AG20443 (cell line): ENCODE data around the gene CCDC137.

Source experiments
- DNase-seq: peaks from one replicate; pipeline ENCODE4 v3.0.0; 2012; ENCODE audit warnings: low spot score, mixed read lengths

The CCDC137 gene

GRCh38 chr17:81683208-81683583, 16.7 kb downstream of the CCDC137 start:
- peak; percentile 37 for DNase-seq

GRCh38 chr17:81683584-81684441, 17.3 kb downstream of the CCDC137 start, which contains the start of the genes ARL16 and HGS:
Gene ARL16 (minus strand): TSS chr17:81683797. CDS start chr17:81683753, 44 bp downstream.
Gene HGS (plus strand): TSS chr17:81684011. CDS start chr17:81684067, 56 bp downstream.
- DNase-seq: peak; percentile 99

- peak; percentile 89 for DNase-seq
Measured at GRCh38 chr17:81684442-81684911, 17.9 kb downstream of the CCDC137 start.

GRCh38 chr17:81685108-81685507, 18.6 kb downstream of the CCDC137 start:
- DNase-seq: peak; percentile 72

GRCh38 chr17:81686614-81687013, 20.1 kb downstream of the CCDC137 start:
- DNase-seq: no peak

- no peak for DNase-seq
Measured at GRCh38 chr17:81687770-81688541, 21.4 kb downstream of the CCDC137 start.

GRCh38 chr17:81688616-81689015, 22.1 kb downstream of the CCDC137 start:
- no peak for DNase-seq

- DNase-seq: no peak
Measured at GRCh38 chr17:81690066-81690465, 23.5 kb downstream of the CCDC137 start.

- no peak for DNase-seq
Measured at GRCh38 chr17:81690549-81690948, 24.0 kb downstream of the CCDC137 start.

- no peak for DNase-seq
Measured at GRCh38 chr17:81691196-81691595, 24.7 kb downstream of the CCDC137 start.

GRCh38 chr17:81691608-81692007, 25.1 kb downstream of the CCDC137 start:
- DNase-seq: no peak

GRCh38 chr17:81693509-81694210, 27.1 kb downstream of the CCDC137 start:
- DNase-seq: no peak

GRCh38 chr17:81694810-81695209, 28.3 kb downstream of the CCDC137 start:
- DNase-seq: no peak

- no peak for DNase-seq
Measured at GRCh38 chr17:81695211-81695610, 28.7 kb downstream of the CCDC137 start.

GRCh38 chr17:81695801-81696200, 29.3 kb downstream of the CCDC137 start:
- DNase-seq: no peak

GRCh38 chr17:81696218-81696941, 29.8 kb downstream of the CCDC137 start:
- DNase-seq: no peak

- no peak for DNase-seq
Measured at GRCh38 chr17:81697261-81698044, 30.9 kb downstream of the CCDC137 start.

- DNase-seq: no peak
Measured at GRCh38 chr17:81700353-81701287, 34.1 kb downstream of the CCDC137 start.

- DNase-seq: no peak
Measured at GRCh38 chr17:81701288-81702071, 34.9 kb downstream of the CCDC137 start.
